Muscle layer of colon (tissue), 2 donors: Measurements from ENCODE around the gene IFNL2.
"Not testable (repeated sequence)": the region's sequence is repeated elsewhere in the genome, so short reads cannot be mapped to it uniquely, and the experiment has no call there.

Experiments
- H3K27ac ChIP-seq: one replicate; pipeline ENCODE4 v1.7.0; 2013; ENCODE audit warnings: low read depth, mild to moderate bottlenecking, low read length, moderate library complexity
- H3K27me3 ChIP-seq, 2 donors: one replicate each; pipeline ENCODE4 v1.7.0; 2013; ENCODE audit warnings: low read length in 2 of 2, mild to moderate bottlenecking in 2 of 2; ENCODE audit not compliant: insufficient read depth in 2 of 2, control insufficient read depth in 1 of 2
- H3K36me3 ChIP-seq: one replicate; pipeline ENCODE4 v1.7.0; 2013; ENCODE audit warnings: mild to moderate bottlenecking, low read length; ENCODE audit not compliant: insufficient read depth
- H3K4me1 ChIP-seq: one replicate; pipeline ENCODE4 v1.7.0; 2013; ENCODE audit warnings: mild to moderate bottlenecking, low read length; ENCODE audit not compliant: insufficient read depth
- H3K4me3 ChIP-seq, 2 donors: one replicate each; pipeline ENCODE4 v1.7.0; 2013; ENCODE audit warnings: low read length in 2 of 2, low read depth in 1 of 2, mild to moderate bottlenecking in 1 of 2, moderate library complexity in 1 of 2
- H3K9ac ChIP-seq: one replicate; pipeline ENCODE4 v1.7.0; 2013; ENCODE audit warnings: low read length
- H3K9me3 ChIP-seq: one replicate; pipeline ENCODE4 v1.7.0; 2013; ENCODE audit warnings: mild to moderate bottlenecking, low read length
- donor health status: abdominal sarcoma.
- donor health status: Adenocarcinoma of cecum.

IFNL2 gene

GRCh38 chr19:39254531-39255345 lies 13.5 kb upstream of the IFNL2 start:
- Histone ChIP-seq H3K36me3 (no peaks in the 10 kb centered on the region), H3K27me3 (peaks cover 0 to 11% of the 10 kb centered on the region in 2 donors)

GRCh38 chr19:39257227-39257626 lies 11.0 kb upstream of the IFNL2 start:
- H3K9ac ChIP-seq: no peak overlapping the region
- no peak overlapping the region for H3K27ac ChIP-seq
- no peaks in the 10 kb centered on the region for H3K4me1 ChIP-seq
- H3K9me3 ChIP-seq: no peaks in the 10 kb centered on the region
- H3K27me3 ChIP-seq: peaks cover 6 to 27% of the 10 kb centered on the region in 2 donors
- H3K36me3 ChIP-seq: no peaks in the 10 kb centered on the region
- no peak overlapping the region for H3K4me3 ChIP-seq

More at GRCh38 chr19:39254531-39255345, 13.5 kb upstream of the IFNL2 start:
- Histone ChIP-seq H3K9me3 (no peaks in the 10 kb centered on the region), H3K4me1 (no peaks in the 10 kb centered on the region), H3K9ac (no peak overlapping the region), H3K27ac (no peak overlapping the region), H3K4me3 (no peak overlapping the region)

- H3K4me3 ChIP-seq: no peak overlapping the region
- no peaks in the 10 kb centered on the region for H3K9me3 ChIP-seq
- no peak overlapping the region for H3K9ac ChIP-seq
- no peaks in the 10 kb centered on the region for H3K36me3 ChIP-seq
- peaks cover 26 to 57% of the 10 kb centered on the region in 2 donors for H3K27me3 ChIP-seq
- H3K4me1 ChIP-seq: no peaks in the 10 kb centered on the region
- no peak overlapping the region for H3K27ac ChIP-seq
These were observed 6.5 kb upstream of the IFNL2 start for GRCh38 chr19:39261704-39262103.

GRCh38 chr19:39262496-39262895 lies 5.7 kb upstream of the IFNL2 start:
- H3K4me3 ChIP-seq: no peak overlapping the region
- H3K27me3 ChIP-seq: peaks cover 26 to 57% of the 10 kb centered on the region in 2 donors
- no peak overlapping the region for H3K27ac ChIP-seq
- H3K9me3 ChIP-seq: no peaks in the 10 kb centered on the region
- no peak overlapping the region for H3K9ac ChIP-seq
- no peaks in the 10 kb centered on the region for H3K4me1 ChIP-seq
- H3K36me3 ChIP-seq: no peaks in the 10 kb centered on the region

GRCh38 chr19:39263912-39264305 lies 4.3 kb upstream of the IFNL2 start:
- no peaks in the 10 kb centered on the region for H3K36me3 ChIP-seq
- no peak overlapping the region for H3K4me3 ChIP-seq
- no peak overlapping the region for H3K9ac ChIP-seq
- H3K4me1 ChIP-seq: no peaks in the 10 kb centered on the region
- H3K27me3 ChIP-seq: peaks cover 26 to 57% of the 10 kb centered on the region in 2 donors
- H3K27ac ChIP-seq: no peak overlapping the region
- H3K9me3 ChIP-seq: no peaks in the 10 kb centered on the region

- no peaks in the 10 kb centered on the region for H3K9me3 ChIP-seq
- H3K36me3 ChIP-seq: no peaks in the 10 kb centered on the region
- H3K9ac ChIP-seq: no peak overlapping the region
- H3K27ac ChIP-seq: no peak overlapping the region
- no peak overlapping the region for H3K4me3 ChIP-seq
- H3K27me3 ChIP-seq: peaks cover 26 to 57% of the 10 kb centered on the region in 2 donors
- no peaks in the 10 kb centered on the region for H3K4me1 ChIP-seq
These were observed 3.6 kb upstream of the IFNL2 start for GRCh38 chr19:39264306-39265290.

GRCh38 chr19:39265321-39265916 lies 2.8 kb upstream of the IFNL2 start:
- Histone ChIP-seq H3K27me3 (peaks cover 26 to 52% of the 10 kb centered on the region in 2 donors), H3K4me3 (no peak overlapping the region), H3K9me3 (no peaks in the 10 kb centered on the region), H3K27ac (no peak overlapping the region), H3K9ac (no peak overlapping the region), H3K4me1 (no peaks in the 10 kb centered on the region), H3K36me3 (no peaks in the 10 kb centered on the region)

- peaks cover 11 to 20% of the 10 kb centered on the region in 2 donors for H3K27me3 ChIP-seq
These were observed 481 bp downstream of the IFNL2 start for GRCh38 chr19:39268531-39269223.

GRCh38 chr19:39269369-39269768 lies 1.2 kb downstream of the IFNL2 start:
- H3K36me3 ChIP-seq, H3K27ac ChIP-seq, H3K9me3 ChIP-seq, H3K9ac ChIP-seq, H3K4me3 ChIP-seq, H3K4me1 ChIP-seq: not testable (repeated sequence)
- peaks cover 4 to 13% of the 10 kb centered on the region in 2 donors for H3K27me3 ChIP-seq

More at GRCh38 chr19:39268531-39269223, 481 bp downstream of the IFNL2 start:
- H3K9me3 ChIP-seq, H3K27ac ChIP-seq, H3K9ac ChIP-seq, H3K4me1 ChIP-seq, H3K36me3 ChIP-seq, H3K4me3 ChIP-seq: not testable (repeated sequence)

GRCh38 chr19:39270036-39270871 lies 2.1 kb downstream of the IFNL2 start:
- no peak overlapping the region for H3K27ac ChIP-seq

More at GRCh38 chr19:39270036-39270871, 2.1 kb downstream of the IFNL2 start:
- Histone ChIP-seq H3K36me3 (no peaks in the 10 kb centered on the region), H3K4me3 (no peak overlapping the region), H3K27me3 (peaks cover 0 to 4% of the 10 kb centered on the region in 2 donors), H3K4me1 (no peaks in the 10 kb centered on the region), H3K9ac (no peak overlapping the region), H3K9me3 (no peaks in the 10 kb centered on the region)
